ENCODE data around the gene WNK1.
"Not testable (repeated sequence)": the region's sequence is repeated elsewhere in the genome, so short reads cannot be mapped to it uniquely, and the experiment has no call there.

Gene WNK1

GRCh38 chr12:754473-754820 is 2.1 kb downstream of the WNK1 start:
- no peaks in the 10 kb centered on the region for H3K27me3 Mint-ChIP-seq

GRCh38 chr12:754851-755562 is 2.6 kb downstream of the WNK1 start:
- ATAC-seq (replicated peaks) = no peak
- Mint-ChIP-seq H3K4me1 (peaks cover 11 to 56% of the 10 kb centered on the region in 2 donors), H3K36me3 (peaks cover 17 to 34% of the 10 kb centered on the region in 2 donors), H3K9me3 (no peaks in the 10 kb centered on the region), H3K27me3 (no peaks in the 10 kb centered on the region), H3K4me3 (peak overlapping the region in 1 of 2 donors; percentile 97), H3K27ac (peak overlapping the region; percentile 73)
- no peak for DNase-seq

More at GRCh38 chr12:754473-754820, 2.1 kb downstream of the WNK1 start:
- Mint-ChIP-seq H3K4me1 (peaks cover 15 to 56% of the 10 kb centered on the region in 2 donors), H3K4me3 (peak overlapping the region in 1 of 2 donors; percentile 97), H3K9me3 (no peaks in the 10 kb centered on the region), H3K27ac (peak overlapping the region; percentile 94), H3K36me3 (peaks cover 17 to 30% of the 10 kb centered on the region in 2 donors)
- DNase-seq (no peak), ATAC-seq (replicated peaks) (no peak)

GRCh38 chr12:759628-760027 is 7.2 kb downstream of the WNK1 start:
- no peak for ATAC-seq (replicated peaks)
- Mint-ChIP-seq H3K9me3 (peaks cover 0 to 2% of the 10 kb centered on the region in 2 donors), H3K27ac (no peak overlapping the region), H3K27me3 (no peaks in the 10 kb centered on the region), H3K36me3 (peaks cover 20 to 37% of the 10 kb centered on the region in 2 donors), H3K4me3 (no peak overlapping the region), H3K4me1 (peaks cover 17 to 70% of the 10 kb centered on the region in 2 donors)
- DNase-seq = no peak

GRCh38 chr12:761256-761655 is 8.9 kb downstream of the WNK1 start:
- ATAC-seq (replicated peaks) (no peak), DNase-seq (no peak)
- no peak overlapping the region for H3K27ac Mint-ChIP-seq
- H3K9me3 Mint-ChIP-seq = peaks cover 0 to 2% of the 10 kb centered on the region in 2 donors
- peaks cover 23 to 71% of the 10 kb centered on the region in 2 donors for H3K4me1 Mint-ChIP-seq
- peak overlapping the region in 1 of 2 donors; percentile 28 for H3K4me3 Mint-ChIP-seq
- H3K27me3 Mint-ChIP-seq = no peaks in the 10 kb centered on the region
- H3K36me3 Mint-ChIP-seq = peaks cover 20 to 34% of the 10 kb centered on the region in 2 donors

GRCh38 chr12:765840-766239 is 13.5 kb downstream of the WNK1 start:
- ATAC-seq (replicated peaks) (peak; percentile 90 to 94), DNase-seq (no peak)
- no peak overlapping the region for H3K4me3 Mint-ChIP-seq
- H3K9me3 Mint-ChIP-seq = peaks cover 0 to 2% of the 10 kb centered on the region in 2 donors
- no peak overlapping the region for H3K27ac Mint-ChIP-seq
- H3K27me3 Mint-ChIP-seq = no peaks in the 10 kb centered on the region
- peaks cover 30 to 83% of the 10 kb centered on the region in 2 donors for H3K4me1 Mint-ChIP-seq
- peaks cover 18 to 24% of the 10 kb centered on the region in 2 donors for H3K36me3 Mint-ChIP-seq

- no peaks in the 10 kb centered on the region for H3K9me3 Mint-ChIP-seq
- no peaks in the 10 kb centered on the region for H3K27me3 Mint-ChIP-seq
- ATAC-seq (replicated peaks) (peak; percentile 33 to 47), DNase-seq (no peak)
- H3K4me3 Mint-ChIP-seq = no peak overlapping the region
- H3K27ac Mint-ChIP-seq = no peak overlapping the region
- H3K4me1 Mint-ChIP-seq = peaks cover 28 to 74% of the 10 kb centered on the region in 2 donors
- peaks cover 8 to 14% of the 10 kb centered on the region in 2 donors for H3K36me3 Mint-ChIP-seq
These were observed 16.1 kb downstream of the WNK1 start for GRCh38 chr12:768434-768833.

GRCh38 chr12:770479-770878 is 18.1 kb downstream of the WNK1 start:
- Mint-ChIP-seq H3K27ac (no peak overlapping the region), H3K4me3 (no peak overlapping the region), H3K27me3 (no peaks in the 10 kb centered on the region), H3K9me3 (no peaks in the 10 kb centered on the region), H3K36me3 (peaks cover 6 to 12% of the 10 kb centered on the region in 2 donors), H3K4me1 (peaks cover 25 to 78% of the 10 kb centered on the region in 2 donors)
- no peak for ATAC-seq (replicated peaks)
- DNase-seq = no peak

GRCh38 chr12:772056-772697 is 19.8 kb downstream of the WNK1 start:
- no peaks in the 10 kb centered on the region for H3K9me3 Mint-ChIP-seq
- no peak overlapping the region for H3K27ac Mint-ChIP-seq
- no peaks in the 10 kb centered on the region for H3K27me3 Mint-ChIP-seq
- peaks cover 13 to 20% of the 10 kb centered on the region in 2 donors for H3K36me3 Mint-ChIP-seq
- no peak for ATAC-seq (replicated peaks)
- H3K4me1 Mint-ChIP-seq = peaks cover 30 to 79% of the 10 kb centered on the region in 2 donors
- DNase-seq = no peak
- no peak overlapping the region for H3K4me3 Mint-ChIP-seq

- Mint-ChIP-seq H3K36me3 (peaks cover 16 to 18% of the 10 kb centered on the region in 2 donors), H3K9me3 (no peaks in the 10 kb centered on the region), H3K27me3 (no peaks in the 10 kb centered on the region), H3K4me3 (no peak overlapping the region), H3K4me1 (peaks cover 20 to 72% of the 10 kb centered on the region in 2 donors), H3K27ac (peak overlapping the region; percentile 28)
- DNase-seq (no peak), ATAC-seq (replicated peaks) (no peak)
These were observed 21.8 kb downstream of the WNK1 start for GRCh38 chr12:774051-774614.

GRCh38 chr12:775973-776771 is 23.8 kb downstream of the WNK1 start:
- peak overlapping the region in 1 of 2 donors; percentile 4 for H3K4me3 Mint-ChIP-seq
- not testable (repeated sequence) for H3K27me3 Mint-ChIP-seq; H3K27ac Mint-ChIP-seq; ATAC-seq (replicated peaks); H3K9me3 Mint-ChIP-seq; DNase-seq
- H3K4me1 Mint-ChIP-seq = peaks cover 27 to 80% of the 10 kb centered on the region in 2 donors
- peaks cover 13 to 14% of the 10 kb centered on the region in 2 donors for H3K36me3 Mint-ChIP-seq

GRCh38 chr12:776772-777373 is 24.5 kb downstream of the WNK1 start:
- Mint-ChIP-seq H3K4me1 (peaks cover 27 to 81% of the 10 kb centered on the region in 2 donors), H3K36me3 (peaks cover 13 to 14% of the 10 kb centered on the region in 2 donors)
- not testable (repeated sequence) for ATAC-seq (replicated peaks); H3K27ac Mint-ChIP-seq; H3K9me3 Mint-ChIP-seq; H3K27me3 Mint-ChIP-seq; DNase-seq; H3K4me3 Mint-ChIP-seq

- DNase-seq (no peak), ATAC-seq (replicated peaks) (no peak)
- Mint-ChIP-seq H3K27me3 (no peaks in the 10 kb centered on the region), H3K9me3 (no peaks in the 10 kb centered on the region), H3K4me3 (no peak overlapping the region), H3K4me1 (peaks cover 25 to 76% of the 10 kb centered on the region in 2 donors), H3K36me3 (peaks cover 13 to 14% of the 10 kb centered on the region in 2 donors), H3K27ac (no peak overlapping the region)
These were observed 25.2 kb downstream of the WNK1 start for GRCh38 chr12:777550-778047.

- H3K4me1 Mint-ChIP-seq = peaks cover 22 to 69% of the 10 kb centered on the region in 2 donors
- H3K27ac Mint-ChIP-seq = no peak overlapping the region
- ATAC-seq (replicated peaks) = no peak
These were observed 26.2 kb downstream of the WNK1 start for GRCh38 chr12:778615-779014.

More at GRCh38 chr12:778615-779014, 26.2 kb downstream of the WNK1 start:
- H3K4me3 Mint-ChIP-seq = no peak overlapping the region
- peaks cover 13 to 14% of the 10 kb centered on the region in 2 donors for H3K36me3 Mint-ChIP-seq
- no peaks in the 10 kb centered on the region for H3K9me3 Mint-ChIP-seq
- no peak for DNase-seq
- no peaks in the 10 kb centered on the region for H3K27me3 Mint-ChIP-seq

All from stimulated activated naive B cell treated with anti-CD40 and anti-IgM and Interleukin-4, amounts not matched to agents 10 μg/mL and 1 μg/mL and 100 μg/mL, for 72 hours (primary cell).